Measurements from ENCODE around the gene RAB24. TPM values are rescaled to one million over a fixed set of nuclear protein-coding genes. Genes with fewer than 3 reads are reported as not detected.

The RAB24 gene
- total RNA-seq (2021; fragmentation: NEBNext Ultra II Directional; extraction: Animal tissue kit (Norgen Biotek cat#: 25700)) = 10 to 100 TPM; 23.3 to 31.4 (median 26.4) TPM
- long read RNA-seq, transcript RAB24-201 (8 exons, 1,311 nt) = major isoform, 38 of 69 reads
- long read RNA-seq, transcript RAB24-206 (7 exons, 1,820 nt) = minor isoform, 8 of 69 reads
- long read RNA-seq, transcript RAB24-204 (9 exons, 1,236 nt) = minor isoform, 11 of 69 reads
- long read RNA-seq, partial matches to known transcripts = 0 of 69 reads
- long read RNA-seq, other reads (novel, unspliced or antisense) = 12 of 69 reads

GRCh38 chr5:177303121-177303924, at the start of gene RAB24, which contains the start of gene PRELID1:
TSS of gene RAB24 (minus strand) at chr5:177303719. CDS start at chr5:177303288, 431 bp downstream.
TSS of gene PRELID1 (plus strand) at chr5:177303799. CDS start at chr5:177303986, 187 bp downstream.
- Mint-ChIP-seq H3K36me3 (ENCODE audit: low read depth) (peaks cover 35% of the 10 kb centered on the region), H3K27ac (peak within 1 kb of the TSS; percentile 84), H3K4me1 (ENCODE audit: low read depth) (peaks cover 58% of the 10 kb centered on the region), H3K4me3 (peak within 1 kb of the TSS; percentile 95), H3K27me3 (ENCODE audit: insufficient read depth) (peaks cover 20% of the 10 kb centered on the region), H3K9me3 (no peaks in the 10 kb centered on the region)
- TF ChIP-seq CTCF (IDR thresholded peaks at IDR 0.05) = peak; percentile 66
- DNase-seq = peak; percentile 76

GRCh38 chr5:177353093-177353492, 49.6 kb upstream of the RAB24 start:
- Mint-ChIP-seq H3K4me3 (no peak overlapping the region), H3K27ac (no peak overlapping the region), H3K4me1 (ENCODE audit: low read depth) (peaks cover 26% of the 10 kb centered on the region), H3K36me3 (ENCODE audit: low read depth) (no peaks in the 10 kb centered on the region; the same call in 1 of the 2 replicates), H3K9me3 (no peaks in the 10 kb centered on the region), H3K27me3 (ENCODE audit: insufficient read depth) (peaks cover 9% of the 10 kb centered on the region)
- no peak for DNase-seq
- TF ChIP-seq CTCF (IDR thresholded peaks at IDR 0.05) = no peak

GRCh38 chr5:177351392-177352329, 48.1 kb upstream of the RAB24 start, which contains the start of gene LMAN2:
TSS of gene LMAN2 (minus strand) at chr5:177351668. CDS start at chr5:177351647, 21 bp downstream.
- peak within 1 kb of the TSS; percentile 98 for H3K4me3 Mint-ChIP-seq
- TF ChIP-seq CTCF (IDR thresholded peaks at IDR 0.05) = no peak
- peak; percentile 95 for DNase-seq
- H3K9me3 Mint-ChIP-seq = no peaks in the 10 kb centered on the region
- peaks cover 7% of the 10 kb centered on the region for H3K27me3 Mint-ChIP-seq (ENCODE audit: insufficient read depth)
- peak within 1 kb of the TSS; percentile 99 for H3K27ac Mint-ChIP-seq
- H3K4me1 Mint-ChIP-seq (ENCODE audit: low read depth) = peaks cover 35% of the 10 kb centered on the region
- no peaks in the 10 kb centered on the region; the same call in 1 of the 2 replicates for H3K36me3 Mint-ChIP-seq (ENCODE audit: low read depth)

- TF ChIP-seq CTCF (IDR thresholded peaks at IDR 0.05) = no peak
- H3K4me1 Mint-ChIP-seq (ENCODE audit: low read depth) = peaks cover 37% of the 10 kb centered on the region
- no peaks in the 10 kb centered on the region; the same call in 1 of the 2 replicates for H3K36me3 Mint-ChIP-seq (ENCODE audit: low read depth)
- H3K27me3 Mint-ChIP-seq (ENCODE audit: insufficient read depth) = peaks cover 5% of the 10 kb centered on the region
- no peaks in the 10 kb centered on the region for H3K9me3 Mint-ChIP-seq
- peak overlapping the region; percentile 99 for H3K27ac Mint-ChIP-seq
- H3K4me3 Mint-ChIP-seq = peak overlapping the region; percentile 98
- no peak for DNase-seq
Measured at GRCh38 chr5:177350776-177351391, 47.4 kb upstream of the RAB24 start.
